Measurements from ENCODE around the gene PINK1.

PINK1 gene

GRCh38 chr1:20683614-20684013, 50.4 kb downstream of the PINK1 start:
- DNase-seq: no peak

- no peak for DNase-seq
Observed at GRCh38 chr1:20684050-20684620, 50.9 kb downstream of the PINK1 start.

GRCh38 chr1:20684651-20685050, 51.4 kb downstream of the PINK1 start:
- no peak for DNase-seq

- DNase-seq: no peak
Observed at GRCh38 chr1:20685099-20685662, 51.9 kb downstream of the PINK1 start.

- no peak for DNase-seq
Observed at GRCh38 chr1:20685741-20686140, 52.5 kb downstream of the PINK1 start.

- DNase-seq: no peak
Observed at GRCh38 chr1:20686883-20687725, 53.8 kb downstream of the PINK1 start.

- DNase-seq: no peak
Observed at GRCh38 chr1:20689645-20690056, 56.4 kb downstream of the PINK1 start.

- no peak for DNase-seq
Observed at GRCh38 chr1:20691872-20692271, 58.6 kb downstream of the PINK1 start.

- DNase-seq: no peak
Observed at GRCh38 chr1:20693623-20694022, 60.4 kb downstream of the PINK1 start.

GRCh38 chr1:20695515-20695914, 62.3 kb downstream of the PINK1 start:
- DNase-seq: no peak

- DNase-seq: peak; percentile 75 to 92
Observed at GRCh38 chr1:20696397-20697333, 63.4 kb downstream of the PINK1 start.

- DNase-seq: no peak
Observed at GRCh38 chr1:20697563-20697962, 64.3 kb downstream of the PINK1 start.

- no peak for DNase-seq
Observed at GRCh38 chr1:20698195-20698910, 65.1 kb downstream of the PINK1 start.

GRCh38 chr1:20699558-20699957, 66.3 kb downstream of the PINK1 start:
- no peak for DNase-seq

GRCh38 chr1:20700636-20701215, 67.5 kb downstream of the PINK1 start:
- no peak for DNase-seq

All from NCI-H526 (cell line).